ENCODE results near the gene RARB. TPM values are rescaled to one million over a fixed set of nuclear protein-coding genes. Genes with fewer than 3 reads are reported as not detected.

RARB gene
- total and polyA plus RNA-seq, 9 of the 15 experiments (the other 6 are each of a cell fraction or from before 2014, with no cell fraction given): 0.15 to 1.3 (median 0.27) TPM

- no peaks in the 10 kb centered on the region for H3K27me3 ChIP-seq (ENCODE audit: control insufficient read depth in 2 of 2, insufficient read depth in 2 of 2, low read length in 2 of 2)
- no peaks in the 10 kb centered on the region for H3K36me3 ChIP-seq (ENCODE audit: control insufficient read depth, insufficient read depth, low read length)
- DNase-seq (ENCODE audit: extremely low read depth in 1 of 4, low spot score in 3 of 4) (no peak), FAIRE-seq (no peak), ATAC-seq (no peak)
- H3K9me3 ChIP-seq (replicated peaks; ENCODE audit: control insufficient read depth, insufficient read depth, low read depth, low read length): no peaks in the 10 kb centered on the region
- TF ChIP-seq ZNF740 (CRISPR knock-in tag; IDR thresholded peaks at IDR 0.05) (no peak), ZNF740 (tag; IDR thresholded peaks at IDR 0.05) (no peak), BRD4 (IDR thresholded peaks at IDR 0.05) (no peak), POLR3A (IDR thresholded peaks at IDR 0.05; ENCODE audit: borderline replicate concordance, extremely low read depth, insufficient read depth, insufficient read length) (no peak), ZFX (CRISPR knock-in tag; IDR thresholded peaks at IDR 0.05) (no peak), TBP (optimal IDR thresholded peaks at IDR 0.05; ENCODE audit: low read depth, low read length) (no peak), KAT2B (IDR thresholded peaks at IDR 0.05; ENCODE audit: low read depth, low read length) (no peak), TAF15 (IDR thresholded peaks at IDR 0.05; ENCODE audit: low read depth, low read length) (no peak), NR0B1 (IDR thresholded peaks at IDR 0.05; ENCODE audit: partially characterized antibody) (no peak), JUND (IDR thresholded peaks at IDR 0.05; ENCODE audit: borderline replicate concordance, low read depth, low read length) (no peak), JUND (tag; IDR thresholded peaks at IDR 0.05; ENCODE audit: borderline replicate concordance, low read depth, low read length) (no peak)
- no peak overlapping the region for H2AFZ ChIP-seq (ENCODE audit: low read depth, low read length)
- POLR2A ChIA-PET: interaction anchor here (0.7 kb wide), 1 partner anchor 1064 kb away, joined by 3 read pairs; no protein-coding TSS in a partner anchor
- BruUV-seq (replicated peaks): no TSS peak
- H3K27ac ChIP-seq (ENCODE audit: extremely low read depth, low read depth, low read length): no peak overlapping the region
- H4K20me1 ChIP-seq (replicated peaks; ENCODE audit: control insufficient read depth, insufficient read depth, low read length): no peaks in the 10 kb centered on the region
- CTCF ChIA-PET (ENCODE audit: low intra/inter-chr PET ratio): no interaction called here
- intact Hi-C loops (cut with micrococcal nuclease): no loop called here
- no peaks in the 10 kb centered on the region for H3K79me2 ChIP-seq (ENCODE audit: control insufficient read depth, insufficient read depth, low read length)
- H3K4me1 ChIP-seq (replicated peaks in 1 of 2; ENCODE audit: control insufficient read depth in 2 of 2, insufficient read depth in 2 of 2, low read length in 2 of 2): no peaks in the 10 kb centered on the region
- no peak overlapping the region for H3K4me2 ChIP-seq (ENCODE audit: insufficient read depth, low read length)
- in situ Hi-C loops (cut with MboI): no loop called here
- H3K9me1 ChIP-seq (ENCODE audit: control insufficient read depth, insufficient read depth, low read length): no peaks in the 10 kb centered on the region
- H3K4me3 ChIP-seq: no peak overlapping the region
- H3K9ac ChIP-seq (ENCODE audit: insufficient read depth in 1 of 2, low read depth in 2 of 2, low read length in 2 of 2): no peak overlapping the region
- 0% methylated on average over 4 of the region's 4 CpGs for WGBS (ENCODE audit: insufficient coverage, low coverage, missing lambda C conversion rate)
Observed at GRCh38 chr3:25527801-25528200, 99.7 kb downstream of the RARB start.

Measured in K562 (cell line).